Uterus (tissue), 4 donors: ENCODE results near the gene ANKRD45. TPM values are rescaled to one million over a fixed set of nuclear protein-coding genes. Genes with fewer than 3 reads are reported as not detected.

Experiments
- DNase-seq, 2 donors: peaks; one replicate each; pipeline ENCODE4 v3.0.0-alpha.2; 2019 to 2020
- H3K27ac ChIP-seq, 2 donors: fragments of 200-600 bp; sonication (generic); 1 replicate in 1 of 2; 2 replicates in 1 of 2; pipeline ENCODE4 v1.5.1; 2016 to 2018
- H3K27me3 ChIP-seq, 2 donors: fragments of 200-600 bp; sonication (generic); one replicate each; pipeline ENCODE4 v1.5.1; 2018 to 2019; ENCODE audit warnings: control low read depth in 1 of 2
- H3K36me3 ChIP-seq, 2 donors: fragments of 200-600 bp; sonication (generic); one replicate each; pipeline ENCODE4 v1.5.1; 2019; ENCODE audit warnings: control low read depth in 1 of 2
- H3K4me1 ChIP-seq, 2 donors: fragments of 200-600 bp; sonication (generic); one replicate each; pipeline ENCODE4 v1.5.1; 2018 to 2019; ENCODE audit warnings: control low read depth in 1 of 2
- H3K4me3 ChIP-seq, 2 donors: fragments of 200-600 bp; sonication (generic); 1 replicate in 1 of 2; 2 replicates in 1 of 2; pipeline ENCODE4 v1.5.1; 2018 to 2019; ENCODE audit warnings: mild to moderate bottlenecking in 1 of 2
- H3K9me3 ChIP-seq, 2 donors: fragments of 200-600 bp; sonication (generic); one replicate each; pipeline ENCODE4 v1.5.1; 2019; ENCODE audit warnings: control low read depth in 1 of 2
- POLR2A ChIP-seq, 2 donors: fragments of 450-650 bp; IDR thresholded peaks; one replicate each; pipeline ENCODE4 v1.6.1; 2016; ENCODE audit warnings: antibody characterized with exemption in 2 of 2, mild to moderate bottlenecking in 1 of 2, moderate library complexity in 1 of 2
- intact Hi-C: fragments of 100-400 bp; cut with DNase I; formaldehyde crosslinking; loops from one replicate; pipeline ENCODE4 v1.15.1; 2023; ENCODE audit warnings: low total_unique reads
- total RNA-seq, 4 donors: library from RNA; depleted of rRNA in 3 of 4; stranded (reverse); fragments of >200 nt in 3 of 4; gene quantifications; one replicate each; pipeline versions ENCODE4 v1.1.0 to v1.2.4, GENCODE V29; 2014 to 2023
- TF ChIP-seq, protein P1 (sequence below), 4 experiments: fragments of 200-600 bp in 2 of 4; fragments of 450-650 bp in 2 of 4; sonication (generic) in 2 of 4; IDR thresholded peaks; one replicate each; pipeline ENCODE4 v1.5.1; 2016 to 2019; ENCODE audit warnings: antibody characterized with exemption in 4 of 4, mild to moderate bottlenecking in 2 of 4, moderate library complexity in 1 of 4
- donor health status: DM: yes; HTN: yes; CAD: no.

The ANKRD45 gene, protein sequence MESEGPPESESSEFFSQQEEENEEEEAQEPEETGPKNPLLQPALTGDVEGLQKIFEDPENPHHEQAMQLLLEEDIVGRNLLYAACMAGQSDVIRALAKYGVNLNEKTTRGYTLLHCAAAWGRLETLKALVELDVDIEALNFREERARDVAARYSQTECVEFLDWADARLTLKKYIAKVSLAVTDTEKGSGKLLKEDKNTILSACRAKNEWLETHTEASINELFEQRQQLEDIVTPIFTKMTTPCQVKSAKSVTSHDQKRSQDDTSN
- 10 to 100 TPM in 1 of 4 donors, 1 to 10 TPM in 1, under 1 TPM in 1, not detected in 1; 0.51 to 10.2 (median 2.8) TPM for total RNA-seq

- DNase-seq, result peak; percentile 36 to 41
- H3K36me3 ChIP-seq, result no peaks in the 10 kb centered on the region
- no peaks in the 10 kb centered on the region for H3K4me1 ChIP-seq
- no peaks in the 10 kb centered on the region for H3K9me3 ChIP-seq
- TF ChIP-seq, protein P1, sequence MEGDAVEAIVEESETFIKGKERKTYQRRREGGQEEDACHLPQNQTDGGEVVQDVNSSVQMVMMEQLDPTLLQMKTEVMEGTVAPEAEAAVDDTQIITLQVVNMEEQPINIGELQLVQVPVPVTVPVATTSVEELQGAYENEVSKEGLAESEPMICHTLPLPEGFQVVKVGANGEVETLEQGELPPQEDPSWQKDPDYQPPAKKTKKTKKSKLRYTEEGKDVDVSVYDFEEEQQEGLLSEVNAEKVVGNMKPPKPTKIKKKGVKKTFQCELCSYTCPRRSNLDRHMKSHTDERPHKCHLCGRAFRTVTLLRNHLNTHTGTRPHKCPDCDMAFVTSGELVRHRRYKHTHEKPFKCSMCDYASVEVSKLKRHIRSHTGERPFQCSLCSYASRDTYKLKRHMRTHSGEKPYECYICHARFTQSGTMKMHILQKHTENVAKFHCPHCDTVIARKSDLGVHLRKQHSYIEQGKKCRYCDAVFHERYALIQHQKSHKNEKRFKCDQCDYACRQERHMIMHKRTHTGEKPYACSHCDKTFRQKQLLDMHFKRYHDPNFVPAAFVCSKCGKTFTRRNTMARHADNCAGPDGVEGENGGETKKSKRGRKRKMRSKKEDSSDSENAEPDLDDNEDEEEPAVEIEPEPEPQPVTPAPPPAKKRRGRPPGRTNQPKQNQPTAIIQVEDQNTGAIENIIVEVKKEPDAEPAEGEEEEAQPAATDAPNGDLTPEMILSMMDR (IDR thresholded peaks at IDR 0.05), result no peak
- TF ChIP-seq POLR2A (IDR thresholded peaks at IDR 0.05), result no peak
- no peaks in the 10 kb centered on the region for H3K27me3 ChIP-seq
- peak within 1 kb of the TSS; percentile 14 to 45 for H3K4me3 ChIP-seq
- intact Hi-C loops, result no loop called here
- no peak within 1 kb of the TSS for H3K27ac ChIP-seq
Observed at GRCh38 chr1:173669491-173669941, at the start of gene ANKRD45. Gene ANKRD45, minus strand, starts transcription at chr1:173669851. Its CDS starts 10,433 bp downstream, at chr1:173659418.

DNA sequence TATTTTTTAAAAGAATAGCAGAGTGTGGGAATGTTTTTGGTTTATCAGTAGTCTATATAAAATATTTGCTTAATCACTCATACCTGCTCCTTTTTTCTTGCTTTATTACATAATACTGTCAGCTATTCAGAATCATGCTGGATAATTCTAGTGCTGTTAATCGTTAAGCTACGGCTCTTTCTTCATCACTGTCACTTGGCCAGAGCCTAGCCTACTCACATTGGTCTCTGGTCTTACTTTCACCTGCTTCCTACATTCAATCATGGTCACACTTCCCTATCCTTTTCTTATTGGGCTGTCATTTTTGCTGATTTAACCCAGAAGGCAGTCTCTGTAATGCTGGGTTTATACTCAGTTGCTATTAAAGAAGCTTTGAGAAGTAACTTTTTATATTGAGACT is 47.6 kb upstream of the ANKRD45 start:
- Histone ChIP-seq H3K36me3 (no peaks in the 10 kb centered on the region), H3K9me3 (no peaks in the 10 kb centered on the region), H3K27ac (no peak overlapping the region), H3K27me3 (no peaks in the 10 kb centered on the region), H3K4me1 (no peaks in the 10 kb centered on the region), H3K4me3 (no peak overlapping the region)
- DNase-seq, result no peak
- no peak for TF ChIP-seq POLR2A (IDR thresholded peaks at IDR 0.05)
- TF ChIP-seq, protein P1 (IDR thresholded peaks at IDR 0.05), result no peak
- intact Hi-C loops, result no loop called here

DNA sequence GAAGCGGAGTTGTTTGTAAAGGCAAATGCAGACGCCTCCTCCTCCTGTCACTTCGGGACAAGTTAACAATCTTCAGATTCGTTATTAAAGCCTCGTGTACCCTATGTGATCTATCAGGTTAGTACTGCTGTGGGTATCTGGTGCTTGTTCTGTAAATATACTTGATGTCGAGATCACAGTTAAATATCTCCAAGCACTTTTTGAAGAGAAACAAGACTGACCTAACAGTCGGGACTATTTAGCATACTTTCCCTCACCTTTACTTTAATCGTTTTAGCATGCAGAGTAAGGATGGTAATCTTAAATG is 45.8 kb upstream of the ANKRD45 start:
- TF ChIP-seq, protein P1 (IDR thresholded peaks at IDR 0.05), result no peak
- no peak for TF ChIP-seq POLR2A (IDR thresholded peaks at IDR 0.05)
- intact Hi-C loops, result no loop called here

DNA sequence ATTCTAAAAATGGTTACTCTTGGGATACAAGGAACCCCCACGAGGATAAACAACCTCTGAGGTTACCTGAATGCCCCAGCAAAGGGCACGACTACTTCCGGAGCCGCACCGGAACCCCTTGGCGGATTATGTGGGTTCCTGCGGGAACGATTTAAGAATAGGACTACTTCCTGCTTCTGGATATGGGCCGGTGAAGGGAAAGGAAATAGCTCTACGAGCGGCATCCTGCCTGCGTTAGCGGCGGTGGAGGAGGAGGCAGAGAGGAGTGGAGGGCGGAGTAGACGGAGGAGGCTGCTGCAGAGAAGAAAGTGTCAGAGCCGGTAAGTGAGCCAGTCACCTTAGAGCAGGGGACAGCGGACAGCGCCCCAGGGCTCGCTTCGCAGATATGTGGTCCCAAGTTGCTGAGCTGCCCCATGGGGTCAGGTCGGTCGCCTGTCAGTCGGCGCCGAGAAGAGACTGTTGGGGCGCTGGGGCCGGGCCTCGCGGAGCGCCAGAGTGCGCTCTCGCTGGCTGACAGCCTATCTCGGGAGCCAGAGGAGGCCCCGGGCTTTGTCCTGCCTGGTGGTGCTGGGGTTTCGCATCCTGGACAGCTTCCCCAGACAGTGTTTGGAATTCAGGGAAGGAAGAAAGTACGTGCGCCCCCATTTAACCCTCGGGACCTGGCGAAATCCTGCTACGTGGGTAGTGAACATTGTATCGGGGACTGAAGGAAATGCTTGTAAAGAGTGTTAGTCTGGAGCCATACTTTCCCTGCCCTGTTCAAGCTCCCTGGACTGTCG is 45.3 kb upstream of the ANKRD45 start, which contains the start of gene KLHL20:
KLHL20 (plus strand) TSS at position 223 of the 779 bp plus-strand sequence. CDS start 1,063 bp downstream, outside the sequence.
- no peaks in the 10 kb centered on the region for H3K4me1 ChIP-seq
- no peaks in the 10 kb centered on the region for H3K36me3 ChIP-seq
- peak within 1 kb of the TSS; percentile 69 to 89 for H3K4me3 ChIP-seq
- H3K27me3 ChIP-seq, result no peaks in the 10 kb centered on the region
- TF ChIP-seq POLR2A (IDR thresholded peaks at IDR 0.05), result peak; percentile 47 to 48
- TF ChIP-seq, protein P1 (IDR thresholded peaks at IDR 0.05), result peak in 2 of 4 experiments; percentile 5 to 19
- no peaks in the 10 kb centered on the region for H3K9me3 ChIP-seq
- peak; percentile 71 to 77 for DNase-seq
- intact Hi-C loops, result no loop called here
- peak within 1 kb of the TSS; percentile 84 to 87 for H3K27ac ChIP-seq

More for the DNA sequence above, 45.8 kb upstream of the ANKRD45 start:
- no peaks in the 10 kb centered on the region for H3K36me3 ChIP-seq
- no peaks in the 10 kb centered on the region for H3K9me3 ChIP-seq
- peak overlapping the region; percentile 69 to 89 for H3K4me3 ChIP-seq
- H3K27ac ChIP-seq, result peak overlapping the region; percentile 84 to 87
- H3K27me3 ChIP-seq, result no peaks in the 10 kb centered on the region
- H3K4me1 ChIP-seq, result no peaks in the 10 kb centered on the region
- no peak for DNase-seq

DNA sequence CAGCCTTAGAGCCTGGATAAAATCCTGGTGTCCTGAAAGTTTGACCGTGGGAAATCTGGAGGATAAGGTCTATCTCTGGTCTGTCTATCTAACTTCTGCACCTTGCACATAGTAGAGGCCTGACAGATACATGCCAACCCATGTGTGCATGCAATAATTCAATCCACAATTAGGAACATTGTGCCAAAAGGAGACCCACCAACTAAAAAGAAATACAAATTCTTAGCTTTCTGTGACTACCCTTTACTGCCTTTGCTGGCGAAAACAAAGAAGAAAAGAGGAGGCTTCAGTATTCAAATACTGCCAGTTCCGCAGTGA is 44.7 kb upstream of the ANKRD45 start:
- Histone ChIP-seq H3K4me1 (no peaks in the 10 kb centered on the region), H3K4me3 (peak overlapping the region; percentile 69 to 89), H3K9me3 (no peaks in the 10 kb centered on the region), H3K27me3 (no peaks in the 10 kb centered on the region), H3K36me3 (no peaks in the 10 kb centered on the region), H3K27ac (peak overlapping the region; percentile 84 to 87)
- no peak for TF ChIP-seq POLR2A (IDR thresholded peaks at IDR 0.05)
- TF ChIP-seq, protein P1 (IDR thresholded peaks at IDR 0.05), result no peak
- intact Hi-C loops, result no loop called here
- no peak for DNase-seq
